Left cardiac atrium (tissue), 4 donors: ENCODE data around the gene TEDC2. TPM values are rescaled to one million over a fixed set of nuclear protein-coding genes. Genes with fewer than 3 reads are reported as not detected.

Source experiments
- ATAC-seq, 2 donors: fragments of 200-7000 bp; cut with Tn5 transposase; one replicate each; pipeline ENCODE4 v1.9.1; 2020; ENCODE audit warnings: mild to moderate bottlenecking in 2 of 2, moderate library complexity in 2 of 2
- DNase-seq: peaks from one replicate; pipeline ENCODE4 v3.0.0-alpha.2; 2020
- intact Hi-C, 2 donors: fragments of 100-400 bp; cut with DNase I; formaldehyde crosslinking; loops; one replicate each; pipeline versions ENCODE4 v1.14.1 to v1.15.1; 2022 to 2023
- total RNA-seq, 2 donors: library from RNA; stranded (reverse); fragmentation: NEBNext Ultra II Directional; extraction: Animal tissue kit (Norgen Biotek cat#: 25700); gene quantifications; one replicate each; pipeline ENCODE4 v1.2.1, GENCODE V29; 2021
- donor health status: DM: no; HTN: yes; CAD: no.
- donor health status: DM: no; HTN: yes; CAD: no; lungs with severe emphysema.
- donor health status: DM: yes; HTN: yes; CAD: no.
- donor health status: Dilated cardiomyopathy.

The TEDC2 gene
- total RNA-seq, 2 donors from 2014 or later = 0.47 to 2.8 TPM

DNA sequence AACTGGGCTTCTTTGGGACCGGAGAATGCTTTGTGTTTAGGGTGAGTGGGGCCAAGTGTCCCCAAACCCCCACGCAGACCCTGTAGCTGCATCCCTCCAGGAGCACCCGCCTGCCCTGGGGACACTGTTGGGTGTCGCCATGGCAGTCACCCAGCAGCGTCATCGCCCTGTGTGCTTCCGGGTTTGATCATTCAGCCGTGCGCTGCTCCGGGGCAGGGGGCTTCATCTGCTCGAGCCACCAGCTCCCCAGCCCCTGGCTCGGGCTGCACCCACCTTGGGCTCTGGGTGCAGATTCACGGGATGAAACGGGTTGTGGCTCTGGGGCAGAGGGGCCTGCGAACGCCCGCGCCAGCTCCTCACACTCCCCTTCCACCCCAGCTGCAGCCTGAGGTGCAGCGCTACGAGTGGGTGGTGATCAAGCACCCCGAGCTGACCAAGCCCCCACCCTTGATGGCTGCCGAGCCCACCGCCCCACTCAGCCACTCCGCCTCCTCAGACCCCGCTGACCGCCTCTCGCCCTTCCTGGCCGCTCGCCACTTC lies 40.1 kb downstream of the TEDC2 start:
- DNase-seq (no peak), ATAC-seq (no peak)
- intact Hi-C loops = loop anchor here (2.0 to 10.0 kb wide), 2 partner anchors 75 to 159 kb away; partner anchors contain the start of genes ABCA3 (in 1 of the 2) and CCNF (in 1 of the 2)

DNA sequence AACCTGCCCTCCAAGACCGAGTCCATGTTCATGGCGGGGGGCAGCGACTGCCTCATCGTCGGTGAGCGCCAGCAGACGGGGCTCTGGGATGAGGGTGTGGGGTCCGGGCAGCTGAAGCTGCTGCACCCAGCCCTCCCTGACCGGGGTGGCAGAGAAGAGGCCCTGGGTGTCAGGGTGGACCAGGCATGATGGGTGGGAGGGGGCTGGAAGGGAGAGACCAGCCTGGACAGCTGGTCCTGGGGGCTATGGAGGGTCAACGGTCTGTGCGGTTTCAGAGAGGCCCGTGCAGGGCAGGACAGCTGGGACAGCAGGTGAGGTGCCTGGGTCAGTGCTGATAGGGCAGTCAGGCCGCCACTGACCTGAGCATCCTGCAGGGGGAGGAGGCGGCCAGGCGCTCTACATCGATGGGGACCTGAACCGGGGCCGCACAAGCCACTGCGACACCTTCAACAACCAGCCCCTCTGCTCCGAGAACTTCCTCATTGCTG lies 40.6 kb downstream of the TEDC2 start:
- ATAC-seq (no peak), DNase-seq (no peak)
- intact Hi-C loops = loop anchor here in 1 of 2 donors (2.0 kb wide), 1 partner anchor 160 kb away; the partner anchor contains the start of gene ABCA3

DNA sequence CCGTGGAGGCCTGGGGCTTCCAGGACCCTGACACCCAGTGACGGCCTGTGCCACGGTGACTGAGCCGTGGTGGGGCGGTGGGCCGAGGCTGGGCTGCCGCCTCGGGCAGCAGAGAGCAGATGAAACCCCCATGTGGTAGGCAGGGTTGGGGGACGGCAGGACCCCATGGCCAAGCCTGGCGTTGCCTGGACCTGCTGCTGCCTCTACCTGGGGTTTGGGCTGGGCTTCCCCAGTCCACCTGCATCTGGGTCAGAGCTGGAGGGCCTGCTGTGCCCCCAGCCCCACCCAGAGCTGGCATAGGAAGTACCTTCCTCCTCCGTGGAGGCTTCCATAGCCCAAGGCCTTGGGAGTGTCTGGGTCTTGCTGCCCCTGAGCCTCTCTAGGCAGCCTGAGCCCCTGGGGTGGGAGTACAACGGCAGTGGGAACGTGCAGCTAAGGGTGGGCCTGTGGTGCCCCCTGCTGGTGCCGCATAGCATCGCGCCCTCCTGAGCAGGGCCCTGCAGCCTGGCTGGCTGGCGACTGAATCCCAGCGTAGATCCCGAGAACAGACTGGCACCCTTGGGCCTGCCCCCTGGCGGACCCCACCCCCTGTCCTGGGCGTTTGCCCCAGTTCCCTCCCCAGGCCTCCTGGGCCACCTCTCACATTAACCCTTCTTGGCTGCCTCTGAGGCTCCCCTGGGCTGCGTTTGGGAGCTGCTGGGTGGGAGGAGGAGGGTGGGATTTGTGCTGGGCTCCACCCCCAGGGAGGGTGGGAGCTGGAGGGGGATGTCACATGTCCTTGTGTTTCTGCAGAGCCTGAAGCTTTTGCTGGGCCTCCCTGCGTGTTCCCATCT lies 41.2 kb downstream of the TEDC2 start:
- ATAC-seq = peak; percentile 83
- intact Hi-C loops = loop anchor here in 1 of 2 donors (2.0 kb wide), 1 partner anchor 160 kb away; the partner anchor contains the start of gene ABCA3
- peak; percentile 81 for DNase-seq

DNA sequence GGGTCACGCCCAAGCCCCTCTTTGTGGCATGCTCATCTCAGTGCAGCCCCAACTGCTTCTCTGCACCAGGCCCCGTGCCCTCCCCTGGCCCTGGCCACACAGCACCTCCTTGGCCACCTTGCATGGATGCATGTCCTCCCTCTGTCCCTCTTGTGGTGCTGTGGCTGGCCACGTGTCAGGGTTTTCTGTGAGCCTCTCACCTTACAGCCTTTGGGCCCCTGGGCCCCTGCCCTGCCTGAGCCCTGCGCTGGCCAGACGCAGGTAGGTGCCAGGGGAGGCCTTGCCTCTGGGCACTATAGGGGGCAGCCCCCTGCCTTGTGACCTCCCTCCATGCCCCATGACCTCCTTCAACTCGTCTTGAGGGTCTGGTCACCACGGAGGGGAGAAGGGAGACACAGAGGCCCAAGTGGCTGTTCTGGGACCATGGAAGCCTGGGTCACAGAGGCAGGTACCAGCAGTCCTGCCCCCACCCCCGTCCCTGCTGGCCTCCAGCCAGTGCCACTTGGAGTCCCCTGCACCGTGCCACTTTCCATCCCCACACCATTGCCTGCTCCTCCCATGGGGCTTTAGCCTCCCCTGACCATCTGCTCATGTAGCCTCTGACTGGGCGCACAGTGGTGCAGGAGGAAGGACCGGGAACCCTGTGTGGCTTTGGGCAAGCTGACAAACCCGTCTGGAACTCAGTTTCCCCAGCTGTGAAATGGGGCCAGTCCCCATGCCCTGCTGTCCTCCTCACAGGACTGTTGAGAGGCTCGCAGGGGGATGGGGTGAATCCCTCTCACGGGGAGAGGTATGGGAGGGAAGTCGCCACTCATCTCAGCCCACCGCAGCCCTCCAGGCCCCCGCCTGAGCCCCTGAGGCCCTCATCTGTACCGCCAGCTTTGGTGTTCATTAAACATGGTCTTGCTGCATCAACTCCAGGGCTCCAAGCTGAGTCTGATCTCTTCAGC lies 42.3 kb downstream of the TEDC2 start:
- DNase-seq = no peak
- intact Hi-C loops = loop anchor here in 1 of 2 donors (2.0 kb wide), 1 partner anchor 161 kb away; the partner anchor contains the start of gene ABCA3
- ATAC-seq = no peak

DNA sequence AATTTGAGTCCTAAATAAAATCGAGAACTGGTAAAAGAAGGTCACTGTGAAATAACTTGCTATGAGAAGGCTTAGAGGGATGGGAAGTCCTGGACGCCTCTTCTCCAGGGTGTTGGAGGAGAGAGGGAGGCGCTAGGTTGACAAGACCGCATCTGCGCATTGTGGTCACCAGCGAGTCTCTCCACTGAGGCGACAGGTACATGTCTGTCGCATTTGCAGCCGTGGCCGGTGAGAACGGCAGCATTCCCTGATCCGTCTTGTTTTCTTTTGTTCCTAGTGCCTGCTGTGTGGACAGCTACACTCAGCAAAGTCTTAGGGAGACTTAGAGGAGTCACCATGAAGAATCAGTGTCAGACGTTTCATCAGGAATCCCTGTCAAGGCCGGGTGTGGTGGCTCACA lies 45.8 kb downstream of the TEDC2 start:
- ATAC-seq (no peak), DNase-seq (no peak)
- intact Hi-C loops = no loop called here

DNA sequence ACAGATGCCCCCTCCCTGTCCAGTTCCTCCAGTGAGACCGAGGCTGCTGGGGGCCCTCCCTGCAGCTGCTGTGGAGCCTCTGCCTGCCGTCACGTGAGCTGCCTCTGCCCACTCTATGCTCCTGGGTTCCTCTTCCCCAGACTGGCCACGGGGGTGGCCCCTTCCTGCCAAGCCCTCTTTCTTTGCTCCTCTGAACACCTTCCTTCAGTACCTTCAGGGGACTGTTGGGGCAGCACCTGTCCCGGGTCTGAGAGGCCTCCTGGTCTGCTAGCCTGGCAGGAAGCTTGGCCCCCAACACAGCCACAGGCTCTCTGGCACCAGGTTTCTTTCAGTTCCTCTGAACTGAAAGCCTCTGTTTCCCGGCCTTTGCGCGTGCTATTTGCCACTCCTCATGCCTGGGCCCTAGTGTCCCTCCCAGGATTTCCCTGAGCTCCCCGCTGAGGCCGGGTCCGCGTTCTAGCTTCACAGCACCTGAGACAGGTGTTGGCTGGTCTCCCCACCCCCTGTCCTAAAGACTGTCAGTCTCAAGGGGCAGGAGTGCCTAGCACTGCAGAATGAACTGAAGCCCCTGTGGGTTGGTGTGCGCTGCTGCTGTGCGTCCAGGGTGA lies 47.2 kb downstream of the TEDC2 start:
- no peak for DNase-seq
- peak; percentile 4 to 39 for ATAC-seq

DNA sequence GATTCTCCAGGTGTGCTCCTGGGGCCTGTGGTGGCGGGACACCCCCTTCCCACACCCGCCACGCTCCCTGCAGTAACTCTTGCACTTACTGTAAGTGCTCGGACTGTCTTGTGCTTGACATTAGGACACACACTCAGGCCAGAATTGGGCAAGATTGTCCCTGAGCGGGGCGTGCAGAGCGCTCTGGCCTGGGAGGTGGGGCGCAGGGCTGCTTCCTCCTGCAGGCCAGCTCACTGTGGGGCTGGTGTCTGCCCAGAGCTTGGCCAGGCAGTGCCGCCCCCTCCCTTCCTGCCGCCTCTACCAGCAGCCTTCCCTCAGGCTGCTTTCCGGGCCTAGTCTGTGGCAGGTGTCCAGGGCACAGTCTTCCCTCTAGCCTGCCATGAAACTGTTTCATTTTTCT lies 47.8 kb downstream of the TEDC2 start:
- DNase-seq (peak; percentile 63), ATAC-seq (peak; percentile 45 to 64)
- intact Hi-C loops = no loop called here

More for the DNA sequence above, 47.2 kb downstream of the TEDC2 start:
- intact Hi-C loops = no loop called here

DNA sequence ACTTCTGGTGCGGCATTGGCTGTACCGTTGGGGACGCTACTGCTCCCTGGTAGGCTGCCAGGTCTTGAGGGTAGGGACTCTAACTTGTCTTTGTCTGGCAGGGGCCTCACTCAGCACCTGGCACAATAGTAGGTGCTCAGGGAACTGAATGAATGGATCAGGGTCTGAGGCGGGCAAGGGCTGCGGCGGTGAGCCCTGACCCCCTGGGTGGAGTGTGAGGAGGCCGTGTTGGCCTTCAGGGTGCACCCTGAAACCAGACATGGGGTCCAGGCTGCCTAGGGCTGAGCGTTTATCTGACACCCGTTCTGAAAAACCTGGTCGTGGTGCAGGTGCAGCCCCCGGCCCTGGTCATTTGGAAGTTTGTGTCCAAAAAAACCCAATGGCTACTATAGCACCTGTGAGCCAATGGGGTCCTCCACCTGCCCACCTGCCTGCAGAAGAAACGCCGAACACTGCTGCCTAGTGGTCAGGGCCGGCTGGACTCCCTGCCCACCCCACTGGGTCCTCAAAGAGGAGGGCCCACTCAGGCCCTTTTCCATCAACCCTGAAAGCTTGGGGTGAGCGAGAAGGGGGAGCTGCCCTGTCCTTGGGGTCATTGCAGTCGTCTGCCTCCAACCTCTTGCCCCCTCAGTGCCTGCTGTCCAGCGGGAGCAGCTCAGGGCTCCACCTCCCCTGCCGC lies 49.0 kb downstream of the TEDC2 start:
- intact Hi-C loops = no loop called here
- DNase-seq = no peak

DNA sequence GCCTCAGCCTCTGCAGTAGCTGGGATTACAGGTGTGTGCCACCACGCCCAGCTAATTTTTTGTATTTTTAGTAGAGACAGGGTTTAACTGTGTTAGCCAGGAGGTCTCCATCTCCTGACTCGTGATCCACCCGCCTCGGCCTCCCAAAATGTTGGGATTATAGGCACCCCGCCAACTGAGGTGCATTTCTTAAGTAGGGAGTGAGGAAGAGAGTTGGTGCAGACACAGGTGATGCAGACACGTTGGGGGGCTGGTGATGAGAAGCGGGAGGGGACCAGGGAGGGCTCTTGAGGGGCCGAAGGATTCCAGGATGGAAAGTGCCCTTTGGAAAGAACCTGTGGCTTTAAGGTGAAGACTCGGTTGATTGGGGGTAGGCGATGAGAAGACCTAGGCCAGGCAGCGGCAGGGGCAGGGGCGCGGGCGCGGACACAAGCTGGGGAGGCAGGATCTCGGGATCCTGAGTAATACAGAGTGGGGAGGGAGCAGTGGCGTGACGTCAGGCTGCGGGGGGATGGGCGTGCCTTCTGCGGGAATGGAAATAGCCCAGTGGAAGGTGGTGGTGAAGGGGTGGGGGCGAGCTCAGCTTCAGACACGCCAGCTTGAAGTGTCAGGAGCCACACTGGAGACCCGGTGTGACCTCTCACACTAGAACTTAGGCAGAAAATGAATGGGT lies 51.4 kb downstream of the TEDC2 start:
- intact Hi-C loops = no loop called here
- peak; percentile 15 to 16 for ATAC-seq

More for the DNA sequence above, 49.0 kb downstream of the TEDC2 start:
- no peak for ATAC-seq

DNA sequence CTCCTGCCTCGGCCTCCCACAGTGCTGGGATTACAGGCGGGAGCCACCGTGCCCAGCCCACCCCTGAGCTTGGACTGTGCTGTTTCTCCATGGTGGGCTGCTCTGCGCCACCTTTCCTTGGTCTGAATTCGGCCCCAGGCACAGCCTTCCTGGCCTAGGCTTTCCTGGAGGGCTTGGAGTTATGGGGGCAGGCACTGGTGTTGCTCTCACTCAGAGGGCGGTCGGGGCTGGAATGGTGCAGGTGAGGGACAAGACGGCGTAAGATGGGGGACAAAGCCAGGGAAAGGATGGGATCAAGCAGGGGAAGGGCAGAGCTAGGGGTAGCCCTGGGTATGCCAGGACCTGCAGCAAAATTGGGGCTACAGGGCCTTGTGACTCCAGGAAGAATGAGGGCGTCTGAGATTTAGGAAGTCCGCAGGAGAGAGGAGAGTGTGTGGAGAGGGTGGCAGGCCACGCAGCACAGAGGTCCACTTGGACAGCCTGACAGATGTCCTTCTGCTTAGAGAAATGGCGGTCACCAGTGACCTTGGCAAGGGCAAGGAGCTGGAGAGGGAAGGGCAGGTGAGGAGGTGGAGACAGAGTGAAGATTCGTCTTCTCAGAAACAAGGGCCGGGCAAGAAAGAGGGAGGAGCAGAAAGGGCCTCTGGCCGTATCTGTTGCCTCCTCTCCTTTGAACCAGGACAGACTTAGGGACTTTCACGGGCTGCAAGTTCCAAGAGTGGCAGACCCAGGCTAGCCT lies 52.3 kb downstream of the TEDC2 start:
- ATAC-seq (no peak), DNase-seq (peak; percentile 11)
- intact Hi-C loops = no loop called here

More for the DNA sequence above, 51.4 kb downstream of the TEDC2 start:
- DNase-seq = peak; percentile 84

DNA sequence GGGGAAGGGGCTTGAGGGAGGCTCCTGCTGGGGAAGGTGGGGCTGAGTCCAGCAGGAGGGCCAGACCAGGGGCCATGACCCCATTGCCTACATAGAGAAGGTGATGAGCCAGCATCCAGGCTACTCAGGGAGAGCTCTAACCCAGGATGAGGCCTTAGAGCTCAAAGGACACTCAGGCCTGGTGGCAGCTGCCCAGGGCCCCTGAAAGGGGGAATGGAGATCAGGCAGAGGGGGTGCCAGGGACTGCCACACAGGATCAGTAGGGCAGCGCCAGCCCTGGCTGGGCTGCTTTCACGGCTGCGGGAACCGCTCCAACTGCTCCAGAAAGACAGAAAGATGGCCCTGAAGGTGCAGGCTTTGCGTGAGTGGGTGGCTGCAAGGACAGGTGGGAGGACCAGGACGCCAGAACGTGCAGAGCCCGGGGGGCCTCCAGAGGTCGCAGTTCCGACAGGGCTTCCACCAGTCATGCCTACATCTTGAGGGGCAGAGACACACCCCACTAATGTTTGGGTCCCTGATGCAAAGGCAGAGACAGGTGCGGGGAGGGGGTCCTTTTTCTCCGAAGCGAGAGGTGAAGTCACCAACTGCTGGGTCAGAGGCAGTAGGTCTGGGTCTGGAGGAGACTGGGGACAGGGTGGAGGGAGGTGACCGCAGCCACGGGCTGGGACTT lies 53.0 kb downstream of the TEDC2 start:
- intact Hi-C loops = no loop called here
- DNase-seq (peak; percentile 32), ATAC-seq (no peak)

DNA sequence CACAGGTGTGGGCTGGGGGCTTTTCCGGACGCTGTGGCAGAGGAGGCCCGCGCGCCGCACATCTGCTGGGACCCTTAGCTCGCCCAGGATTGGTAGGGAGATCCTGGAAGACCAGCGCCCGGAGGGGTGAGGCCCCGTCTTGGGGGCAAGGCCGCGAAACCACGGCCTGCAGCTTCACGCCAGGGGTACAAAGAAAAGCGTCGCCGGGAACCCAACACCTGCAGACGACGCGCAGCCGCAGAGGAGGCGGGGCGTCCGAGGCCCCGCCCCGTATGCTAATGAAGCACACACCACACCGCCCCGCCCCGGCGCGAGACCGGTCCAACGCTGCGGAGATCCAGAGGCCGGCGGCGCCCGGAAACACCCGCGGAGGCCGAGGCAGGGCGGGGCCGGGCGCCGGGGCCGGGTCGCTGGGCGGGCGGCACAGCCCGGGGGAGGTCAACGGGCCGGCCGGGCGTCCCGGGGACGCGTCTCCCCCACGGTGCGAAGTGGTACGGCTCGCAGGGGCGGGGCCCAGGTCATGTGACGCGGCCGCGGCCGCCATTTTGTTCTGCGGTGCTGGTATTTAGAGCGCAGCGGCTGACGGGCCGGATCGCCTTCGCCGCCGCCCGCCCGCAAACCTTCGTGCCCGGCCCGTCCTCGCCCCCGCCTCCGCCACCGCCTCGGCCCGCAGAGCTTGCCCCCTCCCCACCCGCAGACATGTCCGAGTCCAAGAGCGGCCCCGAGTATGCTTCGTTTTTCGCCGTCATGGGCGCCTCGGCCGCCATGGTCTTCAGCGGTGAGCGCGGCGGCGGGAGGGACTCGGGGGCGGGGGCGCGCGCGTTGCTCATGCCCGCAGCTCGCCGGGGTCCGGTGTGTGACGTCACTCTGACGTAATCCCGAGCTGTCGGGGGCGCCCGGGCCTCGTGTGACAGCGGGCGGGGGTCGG lies 53.8 kb downstream of the TEDC2 start, which contains the start of gene ATP6V0C:
TSS of gene ATP6V0C (plus strand) at position 548 of the 928 bp plus-strand sequence. CDS start at position 700, 152 bp downstream.
- intact Hi-C loops = no loop called here

More for the DNA sequence above, 53.8 kb downstream of the TEDC2 start, which contains the start of gene ATP6V0C:
- ATAC-seq (peak; percentile 86 to 93), DNase-seq (peak; percentile 94)
